ENCODE results near the gene PI3. TPM values are rescaled to one million over a fixed set of nuclear protein-coding genes. Genes with fewer than 3 reads are reported as not detected.

PI3 gene
- total RNA-seq, 1 donor from 2014 or later = 0.55 TPM

- DNase-seq (ENCODE audit: low read depth) = no peak
Observed at GRCh38 chr20:45187693-45188092, 13.0 kb downstream of the PI3 start.

GRCh38 chr20:45189067-45189609 lies 14.4 kb downstream of the PI3 start:
- DNase-seq (ENCODE audit: low read depth) = no peak

- no peak for DNase-seq (ENCODE audit: low read depth)
Observed at GRCh38 chr20:45189861-45190260, 15.2 kb downstream of the PI3 start.

GRCh38 chr20:45191926-45192325 lies 17.2 kb downstream of the PI3 start:
- no peak for DNase-seq (ENCODE audit: low read depth)

GRCh38 chr20:45193331-45193730 lies 18.6 kb downstream of the PI3 start:
- DNase-seq (ENCODE audit: low read depth) = no peak

- no peak for DNase-seq (ENCODE audit: low read depth)
Observed at GRCh38 chr20:45206725-45207124, 32.0 kb downstream of the PI3 start, which contains the start of gene SEMG1. SEMG1 (plus strand) TSS chr20:45207033; CDS start chr20:45207054, 21 bp downstream.

GRCh38 chr20:45209924-45210323 lies 35.2 kb downstream of the PI3 start:
- no peak for DNase-seq (ENCODE audit: low read depth)

GRCh38 chr20:45211569-45212474 lies 37.1 kb downstream of the PI3 start:
- DNase-seq (ENCODE audit: low read depth) = no peak

GRCh38 chr20:45212836-45213235 lies 38.1 kb downstream of the PI3 start:
- no peak for DNase-seq (ENCODE audit: low read depth)

GRCh38 chr20:45218124-45218523 lies 43.4 kb downstream of the PI3 start:
- peak; percentile 51 for DNase-seq (ENCODE audit: low read depth)

GRCh38 chr20:45218636-45219035 lies 43.9 kb downstream of the PI3 start:
- DNase-seq (ENCODE audit: low read depth) = no peak

- DNase-seq (ENCODE audit: low read depth) = no peak
Observed at GRCh38 chr20:45221076-45221475, 46.4 kb downstream of the PI3 start, which contains the start of gene SEMG2. SEMG2 (plus strand) TSS chr20:45221373; CDS start chr20:45221390, 17 bp downstream.

- DNase-seq (ENCODE audit: low read depth) = no peak
Observed at GRCh38 chr20:45223136-45223535, 48.4 kb downstream of the PI3 start.

Other genes with a start within 250 kb of the PI3 start
- 24.8 and 27.4 TPM in 2 replicates for gene TOMM34, start 214.5 kb upstream of the PI3 start, total RNA-seq
- 26.9 and 41.2 TPM in 2 replicates for gene STK4, start 208.4 kb upstream of the PI3 start, total RNA-seq
- 12.3 and 22.6 TPM in 2 replicates for gene KCNS1, start 73.8 kb upstream of the PI3 start, total RNA-seq
- not detected in 2 replicates for gene WFDC5, start 59.7 kb upstream of the PI3 start, total RNA-seq
- gene WFDC12, start 50.4 kb upstream of the PI3 start, total RNA-seq = not detected in 2 replicates
- gene SEMG1, start 32.1 kb downstream of the PI3 start, total RNA-seq = not detected in 2 replicates
- not detected in 2 replicates for gene SEMG2, start 46.5 kb downstream of the PI3 start, total RNA-seq
- gene SLPI, start 79.7 kb downstream of the PI3 start, total RNA-seq = 58.2 and 256 TPM in 2 replicates
- not detected in 2 replicates for gene RBPJL, start 131.9 kb downstream of the PI3 start, total RNA-seq
- not detected in 2 replicates for gene MATN4, start 133.4 kb downstream of the PI3 start, total RNA-seq
- 500 and 534 TPM in 2 replicates for gene SDC4, start 173.5 kb downstream of the PI3 start, total RNA-seq
- gene SYS1, start 188.3 kb downstream of the PI3 start, total RNA-seq = 23.6 and 41.0 TPM in 2 replicates
- not detected in 2 replicates for gene TP53TG5, start 203.4 kb downstream of the PI3 start, total RNA-seq
- gene DBNDD2, start 233.4 kb downstream of the PI3 start, total RNA-seq = 7.1 and 18.4 TPM in 2 replicates
- 16.3 and 32.9 TPM in 2 replicates for gene PIGT, start 241.2 kb downstream of the PI3 start, total RNA-seq

Data from renal cortical epithelial cell (primary cell).